ENCODE data around the gene GAREM1. TPM values are rescaled to one million over a fixed set of nuclear protein-coding genes. Genes with fewer than 3 reads are reported as not detected.

Gene GAREM1
- total RNA-seq, 1 experiment from 2014 or later, result 0.41 TPM

- in situ Hi-C loops (cut with HindIII; ENCODE audit: low pct_unique_long_range_greater_than_20kb, low sequenced_read_pairs), result no loop called here
- peak; percentile 27 for DNase-seq (ENCODE audit: low read depth)
These were observed 8.9 kb downstream of the GAREM1 start for GRCh38 chr18:32461709-32462272.

DNA sequence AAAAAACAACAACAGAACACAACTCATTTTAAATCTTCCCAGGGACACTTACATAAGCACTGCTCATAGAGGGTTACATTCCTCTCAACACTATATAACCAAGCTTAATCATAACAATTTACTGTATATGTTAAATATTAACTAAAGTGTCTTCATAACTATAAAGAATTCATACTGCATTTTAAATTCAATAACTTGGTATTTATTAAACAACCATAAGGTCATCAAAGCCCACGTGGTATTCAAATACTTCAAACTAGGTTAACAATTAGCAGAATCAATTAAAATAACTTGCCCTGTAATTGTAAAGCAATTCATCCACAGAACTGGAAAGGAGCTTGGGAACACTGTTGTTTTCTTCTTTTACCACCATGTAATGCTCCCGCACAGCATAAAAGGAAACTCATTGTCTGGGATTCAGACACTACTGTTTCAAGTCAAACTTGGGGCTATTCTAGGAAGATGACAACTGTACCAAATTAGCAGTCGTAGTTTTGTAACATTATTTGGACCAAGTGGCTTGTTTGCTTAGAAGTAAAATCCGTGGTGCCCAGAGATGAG, 10.4 kb downstream of the GAREM1 start:
- in situ Hi-C loops (cut with HindIII; ENCODE audit: low pct_unique_long_range_greater_than_20kb, low sequenced_read_pairs), result no loop called here
- peak; percentile 53 for DNase-seq (ENCODE audit: low read depth)

DNA sequence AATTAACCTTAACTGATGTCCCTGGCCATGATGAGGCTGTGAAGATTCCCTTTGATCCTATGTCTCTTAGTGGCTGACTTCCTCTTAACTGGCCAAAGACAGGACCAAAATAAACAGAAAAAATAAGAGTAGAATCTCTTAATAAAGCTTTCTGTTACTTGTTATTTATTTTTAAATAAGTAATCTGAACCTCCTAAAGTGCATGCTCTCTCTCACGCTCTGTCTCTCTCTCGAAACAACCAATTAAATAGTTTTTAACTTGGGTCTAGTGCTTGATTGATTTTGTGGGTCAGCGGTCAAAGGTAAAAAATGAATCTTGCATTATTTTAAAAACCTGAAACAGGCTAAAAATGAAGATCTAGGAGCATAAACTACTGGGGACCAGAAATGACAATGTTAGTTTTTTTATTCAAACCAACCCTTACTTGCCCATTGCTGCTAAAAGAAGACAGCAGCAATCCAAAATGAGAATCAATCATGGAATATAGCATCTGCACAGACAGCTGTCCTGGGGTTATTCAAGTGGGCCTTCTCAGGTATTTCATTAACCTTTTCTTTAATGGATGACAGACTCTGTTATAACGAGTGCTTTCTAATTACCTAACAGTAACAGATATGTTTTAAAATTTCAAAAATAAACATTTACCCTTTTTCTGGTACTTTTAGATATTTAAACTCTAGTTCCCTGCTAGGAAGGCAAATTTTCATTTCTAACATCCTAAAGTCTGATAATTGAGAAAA, 11.2 kb downstream of the GAREM1 start:
- in situ Hi-C loops (cut with HindIII; ENCODE audit: low pct_unique_long_range_greater_than_20kb, low sequenced_read_pairs), result no loop called here
- peak; percentile 52 for DNase-seq (ENCODE audit: low read depth)

DNA sequence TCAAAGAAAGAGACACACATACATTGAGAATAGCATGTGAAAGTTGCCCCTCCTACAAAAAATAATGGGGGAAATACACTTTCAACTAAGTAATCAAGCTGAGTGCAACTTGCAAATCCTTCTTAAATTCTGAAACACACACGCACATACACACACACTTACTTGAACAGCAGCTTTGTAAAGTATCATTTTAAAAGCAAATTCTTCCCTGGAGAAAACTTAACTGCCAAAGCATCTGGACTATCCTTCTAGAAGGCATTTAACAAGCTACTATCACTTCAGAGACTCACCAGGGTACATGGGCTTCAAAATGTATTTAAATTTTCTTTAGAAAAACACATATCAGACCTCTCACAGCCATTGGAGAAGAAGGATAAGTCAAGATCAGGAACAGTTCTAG, 15.3 kb downstream of the GAREM1 start:
- in situ Hi-C loops (cut with HindIII; ENCODE audit: low pct_unique_long_range_greater_than_20kb, low sequenced_read_pairs), result no loop called here
- DNase-seq (ENCODE audit: low read depth), result no peak

DNA sequence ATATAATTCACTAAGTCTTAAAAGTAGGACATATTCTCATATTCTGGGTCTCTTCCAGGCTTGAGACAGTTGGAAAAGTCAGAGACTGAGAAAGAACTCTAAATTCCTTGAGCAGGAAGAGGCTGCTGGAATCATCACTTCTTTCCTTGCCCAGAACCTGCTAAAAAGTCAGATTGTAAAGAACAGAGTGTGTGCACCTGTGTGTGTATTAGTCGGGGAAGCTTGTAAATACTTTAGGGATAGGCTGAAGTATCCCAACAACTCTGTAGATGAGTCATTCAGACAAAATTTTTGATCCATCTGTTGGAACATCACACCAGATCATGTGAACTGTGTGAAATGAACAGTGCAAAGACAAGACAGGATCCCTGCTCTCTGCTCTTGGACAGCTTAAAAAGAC, 16.1 kb downstream of the GAREM1 start:
- DNase-seq (ENCODE audit: low read depth), result no peak
- in situ Hi-C loops (cut with HindIII; ENCODE audit: low pct_unique_long_range_greater_than_20kb, low sequenced_read_pairs), result no loop called here

- in situ Hi-C loops (cut with HindIII; ENCODE audit: low pct_unique_long_range_greater_than_20kb, low sequenced_read_pairs), result no loop called here
- DNase-seq (ENCODE audit: low read depth), result no peak
These were observed 19.8 kb downstream of the GAREM1 start for GRCh38 chr18:32450874-32451273.

GRCh38 chr18:32450026-32450691, 20.5 kb downstream of the GAREM1 start:
- in situ Hi-C loops (cut with HindIII; ENCODE audit: low pct_unique_long_range_greater_than_20kb, low sequenced_read_pairs), result no loop called here
- DNase-seq (ENCODE audit: low read depth), result no peak

- in situ Hi-C loops (cut with HindIII; ENCODE audit: low pct_unique_long_range_greater_than_20kb, low sequenced_read_pairs), result no loop called here
- no peak for DNase-seq (ENCODE audit: low read depth)
These were observed 23.9 kb downstream of the GAREM1 start for GRCh38 chr18:32446780-32447179.

GRCh38 chr18:32445846-32446245, 24.8 kb downstream of the GAREM1 start:
- no peak for DNase-seq (ENCODE audit: low read depth)
- in situ Hi-C loops (cut with HindIII; ENCODE audit: low pct_unique_long_range_greater_than_20kb, low sequenced_read_pairs), result no loop called here

- in situ Hi-C loops (cut with HindIII; ENCODE audit: low pct_unique_long_range_greater_than_20kb, low sequenced_read_pairs), result no loop called here
- DNase-seq (ENCODE audit: low read depth), result no peak
These were observed 26.9 kb downstream of the GAREM1 start for GRCh38 chr18:32443706-32444215.

- DNase-seq (ENCODE audit: low read depth), result no peak
- in situ Hi-C loops (cut with HindIII; ENCODE audit: low pct_unique_long_range_greater_than_20kb, low sequenced_read_pairs), result no loop called here
These were observed 27.5 kb downstream of the GAREM1 start for GRCh38 chr18:32443033-32443705.

DNA sequence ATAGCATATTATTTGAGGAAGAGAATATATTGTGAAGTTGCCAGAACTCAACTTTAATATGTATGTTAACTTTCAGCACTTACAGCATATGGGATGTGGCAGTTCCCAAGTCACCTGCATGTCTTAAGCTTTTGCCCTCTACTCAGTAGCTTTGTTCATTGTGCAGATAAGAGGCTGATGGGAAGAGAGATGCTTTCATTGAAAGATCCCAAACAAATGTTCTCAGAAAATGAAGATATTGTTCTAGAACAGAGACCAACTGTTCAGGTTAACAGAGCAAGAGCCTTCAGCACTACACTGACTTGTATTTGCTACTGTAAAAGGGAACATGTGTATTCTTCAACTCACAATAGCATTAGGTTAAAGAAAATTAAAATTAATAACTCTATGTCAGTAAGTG, 28.1 kb downstream of the GAREM1 start:
- no peak for DNase-seq (ENCODE audit: low read depth)
- in situ Hi-C loops (cut with HindIII; ENCODE audit: low pct_unique_long_range_greater_than_20kb, low sequenced_read_pairs), result no loop called here

- no peak for DNase-seq (ENCODE audit: low read depth)
- in situ Hi-C loops (cut with HindIII; ENCODE audit: low pct_unique_long_range_greater_than_20kb, low sequenced_read_pairs), result no loop called here
These were observed 29.1 kb downstream of the GAREM1 start for GRCh38 chr18:32441533-32441932.

GRCh38 chr18:32440518-32440917, 30.2 kb downstream of the GAREM1 start:
- in situ Hi-C loops (cut with HindIII; ENCODE audit: low pct_unique_long_range_greater_than_20kb, low sequenced_read_pairs), result no loop called here
- no peak for DNase-seq (ENCODE audit: low read depth)

GRCh38 chr18:32439802-32440201, 30.9 kb downstream of the GAREM1 start:
- in situ Hi-C loops (cut with HindIII; ENCODE audit: low pct_unique_long_range_greater_than_20kb, low sequenced_read_pairs), result no loop called here
- no peak for DNase-seq (ENCODE audit: low read depth)

DNA sequence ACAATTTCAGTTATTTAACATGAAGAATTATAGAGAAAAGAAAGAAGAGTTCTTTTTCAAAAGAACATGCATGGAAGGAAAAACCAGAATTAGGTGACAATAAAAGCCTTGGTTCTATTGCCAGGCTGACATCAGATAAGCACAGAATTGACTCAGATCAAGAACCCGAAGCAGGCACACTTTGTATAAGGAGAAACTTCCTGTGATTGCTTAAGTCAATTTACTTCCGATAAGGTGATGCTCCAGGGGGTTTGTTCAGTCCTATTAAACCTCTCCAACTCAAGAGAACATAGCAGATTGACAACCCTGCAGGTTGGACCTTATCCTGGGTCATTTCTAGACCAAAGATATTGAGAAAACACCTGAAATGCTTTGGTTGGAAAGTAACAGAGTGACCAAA, 31.4 kb downstream of the GAREM1 start:
- in situ Hi-C loops (cut with HindIII; ENCODE audit: low pct_unique_long_range_greater_than_20kb, low sequenced_read_pairs), result no loop called here
- no peak for DNase-seq (ENCODE audit: low read depth)

- no peak for DNase-seq (ENCODE audit: low read depth)
- in situ Hi-C loops (cut with HindIII; ENCODE audit: low pct_unique_long_range_greater_than_20kb, low sequenced_read_pairs), result no loop called here
These were observed 32.5 kb downstream of the GAREM1 start for GRCh38 chr18:32438173-32438572.

DNA sequence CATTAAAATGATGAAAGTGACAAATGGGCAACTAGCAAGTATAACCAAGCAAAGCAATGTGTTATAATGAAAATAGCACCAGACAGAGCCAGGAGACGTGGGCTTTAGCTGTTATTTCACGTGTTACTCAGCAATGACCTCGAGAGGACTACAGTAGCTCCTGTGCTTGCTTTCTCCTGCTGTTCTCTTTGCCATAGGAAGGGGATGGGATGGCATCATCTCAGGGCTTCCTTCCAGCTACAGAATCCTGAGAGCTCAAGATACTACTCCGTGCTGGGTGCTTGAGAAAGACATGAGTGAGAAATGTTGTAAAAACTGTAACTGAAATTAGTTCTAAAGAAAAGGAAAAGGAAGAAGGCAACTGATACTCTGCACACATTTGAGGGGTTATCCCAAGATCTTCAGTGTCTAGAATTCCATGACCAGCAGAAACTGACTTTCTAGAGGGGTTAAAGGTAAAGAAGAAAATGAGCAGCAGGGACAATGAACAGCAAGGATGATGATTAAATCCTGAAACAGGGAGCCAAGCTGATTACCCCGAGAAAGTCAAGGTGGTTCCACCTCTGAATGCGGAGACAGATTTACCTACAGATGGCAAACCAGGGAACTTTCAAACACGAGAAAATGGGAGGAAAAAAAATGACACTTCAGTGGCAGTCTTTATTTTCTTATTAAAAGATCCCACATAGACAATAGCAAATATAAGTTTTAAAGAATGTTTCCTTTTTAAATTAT, 33.4 kb downstream of the GAREM1 start:
- in situ Hi-C loops (cut with HindIII; ENCODE audit: low pct_unique_long_range_greater_than_20kb, low sequenced_read_pairs), result no loop called here
- no peak for DNase-seq (ENCODE audit: low read depth)
